PC-9 (cell line): ENCODE results near the gene SBF2.

Experiments
- CTCF ChIP-seq: fragments of 200-600 bp; sonication (generic); conservative IDR thresholded peaks from 2 replicates; pipeline ENCODE4 v1.6.1; 2017; ENCODE audit warnings: mixed run types, antibody characterized with exemption, mild to moderate bottlenecking, moderate library complexity
- EZH2 ChIP-seq: fragments of 200-600 bp; sonication (generic); IDR thresholded peaks from 2 replicates; pipeline ENCODE4 v1.8.0; 2017; ENCODE audit warnings: antibody characterized with exemption, low read depth

GRCh38 chr11:9850224-9850895 lies 443.7 kb downstream of the SBF2 start:
- no peak for TF ChIP-seq CTCF
- no peak for TF ChIP-seq EZH2
